Peyer's patch (tissue), 4 donors: Measurements from ENCODE around the gene SESN3.

Source experiments
- POLR2A ChIP-seq, 2 donors: fragments of 450-650 bp; IDR thresholded peaks; one replicate each; pipeline ENCODE4 v1.5.1; 2017; ENCODE audit warnings: antibody characterized with exemption in 2 of 2, mild to moderate bottlenecking in 2 of 2, moderate library complexity in 2 of 2
- TF ChIP-seq, protein P1 (sequence below), 6 experiments: fragments of 450-650 bp in 4 of 6; fragments of 200-600 bp in 2 of 6; sonication (generic) in 1 of 6; IDR thresholded peaks; one replicate each; pipeline ENCODE4 v1.5.1; 2017 to 2019; ENCODE audit warnings: antibody characterized with exemption in 6 of 6, mild to moderate bottlenecking in 3 of 6, moderate library complexity in 1 of 6

DNA sequence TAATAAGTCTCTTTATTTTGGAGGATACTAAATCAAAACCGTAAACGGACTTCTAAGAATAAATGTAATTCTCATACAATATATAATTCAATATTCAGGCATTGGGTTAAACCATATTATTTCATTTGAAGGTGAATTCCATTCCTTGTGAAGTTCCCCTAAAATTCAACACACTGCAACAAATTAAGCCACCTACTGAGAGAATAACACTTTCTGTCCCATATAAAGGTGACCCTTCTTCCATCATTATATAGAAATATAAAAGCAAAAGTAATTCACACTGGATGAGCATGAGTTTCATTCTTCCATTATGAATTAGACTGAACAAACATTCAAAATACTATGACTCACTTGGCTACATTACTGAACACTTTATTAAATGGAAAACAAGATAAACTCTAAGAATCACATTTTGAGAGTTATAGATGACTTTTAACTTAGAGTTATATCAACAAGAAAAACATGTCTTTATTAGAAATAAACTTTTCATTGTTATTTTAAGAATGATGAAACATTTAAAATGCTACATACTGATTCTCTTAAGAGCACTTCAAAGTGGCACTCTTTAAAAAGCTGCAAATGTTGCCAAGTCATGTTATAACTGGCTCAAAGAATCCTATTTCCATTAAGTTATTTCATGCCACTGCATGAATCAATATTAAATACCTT lies 2.8 kb downstream of the SESN3 start:
- no peak for TF ChIP-seq POLR2A (IDR thresholded peaks at IDR 0.05)
- TF ChIP-seq, protein P1, sequence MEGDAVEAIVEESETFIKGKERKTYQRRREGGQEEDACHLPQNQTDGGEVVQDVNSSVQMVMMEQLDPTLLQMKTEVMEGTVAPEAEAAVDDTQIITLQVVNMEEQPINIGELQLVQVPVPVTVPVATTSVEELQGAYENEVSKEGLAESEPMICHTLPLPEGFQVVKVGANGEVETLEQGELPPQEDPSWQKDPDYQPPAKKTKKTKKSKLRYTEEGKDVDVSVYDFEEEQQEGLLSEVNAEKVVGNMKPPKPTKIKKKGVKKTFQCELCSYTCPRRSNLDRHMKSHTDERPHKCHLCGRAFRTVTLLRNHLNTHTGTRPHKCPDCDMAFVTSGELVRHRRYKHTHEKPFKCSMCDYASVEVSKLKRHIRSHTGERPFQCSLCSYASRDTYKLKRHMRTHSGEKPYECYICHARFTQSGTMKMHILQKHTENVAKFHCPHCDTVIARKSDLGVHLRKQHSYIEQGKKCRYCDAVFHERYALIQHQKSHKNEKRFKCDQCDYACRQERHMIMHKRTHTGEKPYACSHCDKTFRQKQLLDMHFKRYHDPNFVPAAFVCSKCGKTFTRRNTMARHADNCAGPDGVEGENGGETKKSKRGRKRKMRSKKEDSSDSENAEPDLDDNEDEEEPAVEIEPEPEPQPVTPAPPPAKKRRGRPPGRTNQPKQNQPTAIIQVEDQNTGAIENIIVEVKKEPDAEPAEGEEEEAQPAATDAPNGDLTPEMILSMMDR (IDR thresholded peaks at IDR 0.05): no peak
